HepG2 (cell line): ENCODE measurements around the gene ARF5. TPM values are rescaled to one million over a fixed set of nuclear protein-coding genes. Genes with fewer than 3 reads are reported as not detected.
A peak's percentile ranks its signal among the peaks of the same experiment; 100 is the strongest.

Experiments
- ATAC-seq: fragments of 200-7000 bp; cut with Tn5 transposase; 3 replicates; pipeline ENCODE4 v1.9.1; 2020; ENCODE audit warnings: mild to moderate bottlenecking, moderate library complexity
- BruUV-seq: library from RNA; stranded (reverse); fragments of 400-500 nt; replicated peaks from 2 replicates; lab custom pipeline; 2021; lab: Mats Ljungman, UMichigan
- CTCF ChIA-PET: fragments of 300-600 bp; formaldehyde crosslinking; extraction: SDS; loops from one replicate; lab custom pipeline; 2021; ENCODE audit warnings: low total read pairs, inconsistent platforms, low intra/inter-chr PET ratio; lab: Yijun Ruan, JAX
- POLR2A ChIA-PET: fragments of 350-600 bp; sonication (Branson Sonifier 250); formaldehyde crosslinking; loops from one replicate; lab custom pipeline; 2020; ENCODE audit warnings: antibody characterized with exemption, inconsistent platforms; lab: Yijun Ruan, JAX
- DNase-seq: peaks from one replicate; pipeline ENCODE4 v3.0.0-alpha.2; 2015; ENCODE audit warnings: low spot score
- FAIRE-seq: peaks from 3 replicates; lab custom pipeline; 2011; peaks lifted over from hg19 to GRCh38; lab: Jason Lieb, UNC
- H2AFZ ChIP-seq: one replicate; pipeline ENCODE4 v1.6.1; 2011; ENCODE audit warnings: low read length, inconsistent platforms
- H3K27ac ChIP-seq: fragments of 300-600 bp; 3 replicates; pipeline ENCODE4 v1.8.0; 2011; ENCODE audit warnings: mixed run types, mild to moderate bottlenecking, mixed read lengths, low read length, inconsistent platforms; ENCODE audit not compliant: insufficient read depth; ENCODE audit errors: extremely low read length
- H3K27me3 ChIP-seq, 2 experiments: fragments of 200-600 bp in 1 of 2; 2 replicates in 1 of 2; 3 replicates in 1 of 2; pipeline versions ENCODE4 v1.6.0 to v1.8.0; 2011; ENCODE audit warnings: low read length in 2 of 2, mild to moderate bottlenecking in 2 of 2, moderate library complexity in 2 of 2, inconsistent platforms in 1 of 2; ENCODE audit not compliant: insufficient read depth in 2 of 2, control insufficient read depth in 1 of 2
- H3K36me3 ChIP-seq, 2 experiments: fragments of 200-600 bp in 1 of 2; replicated peaks in 1 of 2; 2 replicates in 1 of 2; 3 replicates in 1 of 2; pipeline versions ENCODE4 v1.5.1 to v1.8.0; 2011; ENCODE audit warnings: low read length in 2 of 2, inconsistent platforms in 1 of 2; ENCODE audit not compliant: insufficient read depth in 2 of 2, control insufficient read depth in 1 of 2
- H3K4me1 ChIP-seq: 2 replicates; pipeline ENCODE4 v1.5.1; 2012; ENCODE audit warnings: low read length, inconsistent platforms; ENCODE audit not compliant: insufficient read depth
- H3K4me2 ChIP-seq: 2 replicates; pipeline ENCODE4 v1.6.0; 2011; ENCODE audit warnings: low read depth, low read length, inconsistent platforms
- H3K4me3 ChIP-seq, 3 experiments: fragments of 200-600 bp in 1 of 3; sonication (generic), shearing (Covaris generic) in 1 of 3; replicated peaks in 1 of 3; 2 replicates each; pipeline ENCODE4 v1.5.1; 2011 to 2016; ENCODE audit warnings: low read length in 3 of 3, inconsistent platforms in 2 of 3, low read depth in 2 of 3, mild to moderate bottlenecking in 2 of 3, control low read depth in 1 of 3, mixed read lengths in 1 of 3; ENCODE audit not compliant: insufficient read depth in 1 of 3
- H3K79me2 ChIP-seq: one replicate; pipeline ENCODE4 v1.6.1; 2011; ENCODE audit warnings: low read length, inconsistent platforms; ENCODE audit not compliant: insufficient read depth
- H3K9ac ChIP-seq: 2 replicates; pipeline ENCODE4 v1.6.0; 2011; ENCODE audit warnings: mild to moderate bottlenecking, low read depth, low read length, inconsistent platforms; ENCODE audit not compliant: insufficient read depth
- H3K9me3 ChIP-seq: 2 replicates; pipeline ENCODE4 v1.5.1; 2012; ENCODE audit warnings: mild to moderate bottlenecking, low read length
- H4K20me1 ChIP-seq: 2 replicates; pipeline ENCODE4 v1.6.0; 2011; ENCODE audit warnings: inconsistent platforms, mild to moderate bottlenecking, low read length, moderate library complexity; ENCODE audit not compliant: insufficient read depth
- ELF4 ChIP-seq: sonication (generic); formaldehyde crosslinking; IDR thresholded peaks from 2 replicates; pipeline ENCODE4 v1.5.0; 2020; ENCODE audit warnings: missing genetic modification reagents, mild to moderate bottlenecking, moderate library complexity, borderline replicate concordance
- GABPA ChIP-seq, 2 experiments: IDR thresholded peaks; 2 replicates each; pipeline ENCODE4 v1.6.1; 2011 to 2016; ENCODE audit warnings: low read depth in 2 of 2, low read length in 1 of 2, missing biosample characterization in 1 of 2, missing genetic modification characterization in 1 of 2
- KLF11 ChIP-seq: IDR thresholded peaks from 2 replicates; pipeline ENCODE4 v1.6.1; 2016; ENCODE audit warnings: missing compliant biosample characterization
- RBM39 ChIP-seq: fragments of 200-400 bp; formaldehyde crosslinking; IDR thresholded peaks from one replicate; pipeline ENCODE4 v1.6.1; 2018; ENCODE audit warnings: antibody characterized with exemption, mild to moderate bottlenecking, low read depth, low read length; ENCODE audit not compliant: poor library complexity, severe bottlenecking
- ZBTB42 ChIP-seq: sonication (generic); formaldehyde crosslinking; IDR thresholded peaks from 2 replicates; pipeline ENCODE4 v1.5.0; 2020; ENCODE audit warnings: mild to moderate bottlenecking, missing genetic modification reagents
- ZNF34 ChIP-seq: sonication (generic); formaldehyde crosslinking; IDR thresholded peaks from 2 replicates; pipeline ENCODE4 v1.4.0; 2020; ENCODE audit warnings: mild to moderate bottlenecking, missing genetic modification reagents, borderline replicate concordance
- ZNF564 ChIP-seq: sonication (generic); formaldehyde crosslinking; IDR thresholded peaks from 2 replicates; pipeline ENCODE4 v1.8.1; 2023; ENCODE audit warnings: mild to moderate bottlenecking, missing genetic modification reagents
- ZNF710 ChIP-seq: sonication (generic); formaldehyde crosslinking; IDR thresholded peaks from 2 replicates; pipeline ENCODE4 v1.5.0; 2020; ENCODE audit warnings: mild to moderate bottlenecking, missing genetic modification reagents, borderline replicate concordance
- WGBS: methylation state at CpG from one replicate; pipeline ENCODE4 v1.1.6; 2017; ENCODE audit warnings: low lambda C conversion rate; 5-methylcytosine and 5-hydroxymethylcytosine counted together
- in situ Hi-C: cut with HindIII; loops from 2 replicates; pipeline ENCODE4 v1.10.0; 2017; ENCODE audit warnings: low pct_unique_long_range_greater_than_20kb; ENCODE audit not compliant: extremely low pct_ligation_motif_present
- intact Hi-C: fragments of 100-400 bp; cut with micrococcal nuclease; formaldehyde crosslinking; loops from one replicate; pipeline ENCODE4 v1.10.0; 2022; ENCODE audit not compliant: unreplicated experiment
- polyA plus RNA-seq, 8 experiments: library from polyadenylated mRNA; depleted of rRNA in 3 of 8; stranded (reverse) in 7 of 8; unstranded in 1 of 8; fragments of >200 nt; fragmentation: Illumina TruSeq in 4 of 8; extraction: Trizol in 4 of 8; gene quantifications; 2 replicates each; pipeline versions ENCODE4 v1.2.1 to v1.2.3, GENCODE V29; 2011 to 2016; ENCODE audit warnings: low read depth in 4 of 8, missing spikeins in 1 of 8, mixed read lengths in 1 of 8; ENCODE audit not compliant: insufficient read depth in 1 of 8
- total RNA-seq, 5 experiments: library from RNA; depleted of rRNA; stranded (reverse); fragments of >200 nt; fragmentation: Illumina TruSeq; extraction: Trizol; gene quantifications; 2 replicates each; pipeline ENCODE4 v1.2.3, GENCODE V29; 2016; ENCODE audit warnings: low read depth in 1 of 5

Gene ARF5
- total and polyA plus RNA-seq, 2 of the 13 experiments (the other 11 are each of a cell fraction or from before 2014, with no cell fraction given) = 109 to 135 TPM

GRCh38 chr7:127584648-127585043 is 3.6 kb upstream of the ARF5 start:
- ATAC-seq (no peak), FAIRE-seq (no peak), DNase-seq (no peak)
- Histone ChIP-seq H2AFZ (no peak overlapping the region), H3K36me3 (peaks cover 0 to 4% of the 10 kb centered on the region in 2 experiments; a peak in 3 of 5 replicates), H3K9me3 (no peaks in the 10 kb centered on the region), H3K4me3 (peak overlapping the region; percentile 68 to 86 (median 83)), H3K4me2 (peak overlapping the region; percentile 90), H3K4me1 (peaks cover 74% of the 10 kb centered on the region), H3K9ac (peak overlapping the region; percentile 84), H3K79me2 (peaks cover 13% of the 10 kb centered on the region), H4K20me1 (no peaks in the 10 kb centered on the region; the same call in 1 of the 2 replicates), H3K27ac (peak overlapping the region; percentile 62), H3K27me3 (no peaks in the 10 kb centered on the region; a peak in 1 of 5 replicates)
- no TSS peak for BruUV-seq
- intact Hi-C loops (loop anchor here (10.0 kb wide), 2 partner anchors 70 to 190 kb away; partner anchors contain the start of genes SND1 and ZNF800), in situ Hi-C loops (no loop called here)
- WGBS = 1% methylated on average over 11 of the region's 12 CpGs
- TF ChIP-seq ELF4 (CRISPR knock-in tag) (no peak), ZBTB42 (CRISPR knock-in tag) (no peak), ZNF710 (CRISPR knock-in tag) (no peak), ZNF564 (peak; percentile 15; the same call in 1 of the 2 replicates), RBM39 (no peak), GABPA (IDR thresholded peaks at IDR 0.05; ENCODE audit: low read depth, low read length) (0 out of 2 replicates have a peak, but pooled peaks have one; percentile 5), GABPA (CRISPR knock-in tag; IDR thresholded peaks at IDR 0.05; ENCODE audit: low read depth) (no peak), ZNF34 (CRISPR knock-in tag) (0 out of 2 replicates have a peak, but pooled peaks have one; percentile 19), KLF11 (CRISPR knock-in tag) (no peak)
- ChIA-PET CTCF (no interaction called here), POLR2A (no interaction called here)
